Measurements from ENCODE around the gene LFNG.
"Not testable (repeated sequence)": the region's sequence is repeated elsewhere in the genome, so short reads cannot be mapped to it uniquely, and the experiment has no call there.

- not testable (repeated sequence) for TF ChIP-seq CTCF (IDR thresholded peaks at IDR 0.05); CHD2 (IDR thresholded peaks at IDR 0.05; ENCODE audit: low read length, partially characterized antibody); POLR2A (IDR thresholded peaks at IDR 0.05; ENCODE audit: low read length); REST (IDR thresholded peaks at IDR 0.05)
Measured at GRCh38 chr7:2535872-2536627, 16.5 kb downstream of the LFNG start.
